HEK293 (cell line): Measurements from ENCODE around the gene NUCKS1.

Source experiments
- CTCF ChIA-PET: fragments of 350-600 bp; formaldehyde crosslinking; extraction: SDS; loops from one replicate; lab custom pipeline; 2021; ENCODE audit warnings: antibody characterized with exemption; lab: Yijun Ruan, JAX
- POLR2A ChIA-PET: fragments of 300-600 bp; formaldehyde crosslinking; extraction: SDS; loops from one replicate; lab custom pipeline; 2020; ENCODE audit warnings: antibody characterized with exemption, inconsistent platforms; lab: Yijun Ruan, JAX
- H3K27ac ChIP-seq: fragments of 200-500 bp; sonication (Bioruptor generic); 2 replicates; pipeline ENCODE4 v1.5.1; 2014; ENCODE audit warnings: low read depth, low read length, control low read depth, inconsistent platforms; ENCODE audit errors: extremely low read depth
- H3K36me3 ChIP-seq, 2 experiments: fragments of 200-500 bp in 1 of 2; sonication (Bioruptor generic) in 1 of 2; 1 replicate in 1 of 2; 2 replicates in 1 of 2; pipeline ENCODE4 v1.5.1; 2014 to 2017; ENCODE audit warnings: inconsistent platforms in 2 of 2, low read length in 2 of 2; ENCODE audit not compliant: control insufficient read depth in 2 of 2, insufficient read depth in 1 of 2
- H3K4me1 ChIP-seq: fragments of 200-500 bp; sonication (Bioruptor generic); 2 replicates; pipeline ENCODE4 v1.5.1; 2014; ENCODE audit warnings: mild to moderate bottlenecking, low read length, inconsistent platforms; ENCODE audit not compliant: control insufficient read depth, insufficient read depth
- H3K4me3 ChIP-seq: 2 replicates; pipeline ENCODE4 v1.5.1; 2011; ENCODE audit warnings: low read depth, mild to moderate bottlenecking, control low read depth, low read length, moderate library complexity
- H3K9me3 ChIP-seq: fragments of 200-500 bp; sonication (Bioruptor generic); 2 replicates; pipeline ENCODE4 v1.5.1; 2014; ENCODE audit warnings: low read depth, low read length, inconsistent platforms; ENCODE audit not compliant: control insufficient read depth, insufficient read depth
- ATF2 ChIP-seq: fragments of 450-650 bp; formaldehyde crosslinking; IDR thresholded peaks from 2 replicates; pipeline ENCODE4 v1.5.1; 2016; ENCODE audit warnings: missing biosample characterization, missing genetic modification characterization, low read depth
- HOXA7 ChIP-seq: sonication (generic); formaldehyde crosslinking; IDR thresholded peaks from 2 replicates; pipeline ENCODE4 v1.8.1; 2022; ENCODE audit warnings: missing genetic modification reagents, borderline replicate concordance
- KLF10 ChIP-seq: fragments of 450-650 bp; IDR thresholded peaks from 2 replicates; pipeline ENCODE4 v1.5.1; 2018; ENCODE audit warnings: missing biosample characterization, mild to moderate bottlenecking, missing genetic modification characterization
- PATZ1 ChIP-seq: fragments of 450-650 bp; formaldehyde crosslinking; IDR thresholded peaks from 2 replicates; pipeline ENCODE4 v1.5.1; 2016; ENCODE audit warnings: missing biosample characterization, missing genetic modification characterization
- PBX3 ChIP-seq: sonication (generic); formaldehyde crosslinking; IDR thresholded peaks from 2 replicates; pipeline ENCODE4 v1.8.1; 2022; ENCODE audit warnings: mild to moderate bottlenecking, moderate library complexity, missing genetic modification reagents
- PRDM1 ChIP-seq: fragments of 450-650 bp; formaldehyde crosslinking; IDR thresholded peaks from 2 replicates; pipeline ENCODE4; 2016; ENCODE audit warnings: missing biosample characterization, missing genetic modification characterization
- PRDM2 ChIP-seq: fragments of 450-650 bp; formaldehyde crosslinking; IDR thresholded peaks from 2 replicates; pipeline ENCODE4 v1.5.1; 2016; ENCODE audit warnings: missing biosample characterization, missing genetic modification characterization, borderline replicate concordance
- REST ChIP-seq: fragments of 450-650 bp; formaldehyde crosslinking; IDR thresholded peaks from 2 replicates; pipeline ENCODE4 v1.5.1; 2016; ENCODE audit warnings: missing biosample characterization, missing genetic modification characterization
- ZBTB26 ChIP-seq: fragments of 450-650 bp; formaldehyde crosslinking; optimal IDR thresholded peaks from 2 replicates; pipeline ENCODE3; 2016; ENCODE audit warnings: missing biosample characterization, mild to moderate bottlenecking, missing genetic modification characterization
- ZNF112 ChIP-seq: fragments of 450-650 bp; formaldehyde crosslinking; IDR thresholded peaks from 2 replicates; pipeline ENCODE4 v1.5.0; 2017; ENCODE audit warnings: missing biosample characterization, missing genetic modification characterization
- ZNF19 ChIP-seq: fragments of 450-650 bp; formaldehyde crosslinking; IDR thresholded peaks from 2 replicates; pipeline ENCODE4; 2016; ENCODE audit warnings: missing biosample characterization, missing genetic modification characterization, low read depth
- ZNF350 ChIP-seq: fragments of 450-650 bp; formaldehyde crosslinking; IDR thresholded peaks from 2 replicates; pipeline ENCODE4 v1.5.0; 2017; ENCODE audit warnings: missing biosample characterization, mild to moderate bottlenecking, missing genetic modification characterization
- ZNF362 ChIP-seq: fragments of 450-650 bp; formaldehyde crosslinking; IDR thresholded peaks from 2 replicates; pipeline ENCODE4 v1.5.1; 2016; ENCODE audit warnings: missing biosample characterization, missing genetic modification characterization
- ZNF391 ChIP-seq: fragments of 450-650 bp; formaldehyde crosslinking; IDR thresholded peaks from 2 replicates; pipeline ENCODE4 v1.5.1; 2016; ENCODE audit warnings: low read depth, missing biosample characterization, missing genetic modification characterization, borderline replicate concordance
- ZNF423 ChIP-seq: fragments of 450-650 bp; formaldehyde crosslinking; IDR thresholded peaks from 2 replicates; pipeline ENCODE4 v1.5.1; 2016; ENCODE audit warnings: missing biosample characterization, missing genetic modification characterization
- ZNF426 ChIP-seq: fragments of 450-650 bp; formaldehyde crosslinking; IDR thresholded peaks from 2 replicates; pipeline ENCODE4 v1.5.1; 2017; ENCODE audit warnings: missing biosample characterization, missing genetic modification characterization, mild to moderate bottlenecking, inconsistent platforms, moderate library complexity
- ZNF792 ChIP-seq: fragments of 450-650 bp; formaldehyde crosslinking; IDR thresholded peaks from 2 replicates; pipeline ENCODE4 v1.5.1; 2016; ENCODE audit warnings: missing biosample characterization, missing genetic modification characterization

NUCKS1 gene

GRCh38 chr1:205741681-205742080, 8.3 kb downstream of the NUCKS1 start (continued):
- TF ChIP-seq ATF2 (tag by site-specific recombination) (no peak), ZNF350 (no peak), PATZ1 (tag by site-specific recombination) (no peak), ZNF792 (no peak), ZNF391 (tag by site-specific recombination) (no peak), ZBTB26 (no peak), PBX3 (CRISPR knock-in tag) (no peak), KLF10 (tag by site-specific recombination) (no peak), ZNF426 (no peak)

GRCh38 chr1:205739348-205740160, 10.4 kb downstream of the NUCKS1 start:
- H3K9me3 ChIP-seq = no peaks in the 10 kb centered on the region
- H3K4me1 ChIP-seq = peaks cover 17% of the 10 kb centered on the region
- H3K36me3 ChIP-seq = peaks cover 14 to 28% of the 10 kb centered on the region in 2 experiments
- ChIA-PET POLR2A (interaction anchor here (0.6 to 2.1 kb wide), 4 partner anchors 9 to 43 kb away, joined by 3 to 11 read pairs (median 4); no protein-coding TSS in a partner anchor), CTCF (interaction anchor here (0.6 to 3.4 kb wide), 9 partner anchors 10 to 949 kb away, joined by 3 to 18 read pairs (median 5); no protein-coding TSS in a partner anchor)
- no peak overlapping the region for H3K27ac ChIP-seq
- no peak overlapping the region for H3K4me3 ChIP-seq
- TF ChIP-seq ZNF112 (no peak), PRDM1 (tag by site-specific recombination) (no peak; the same call in 1 of the 2 replicates), PRDM2 (tag by site-specific recombination) (no peak), ZNF423 (no peak), HOXA7 (CRISPR knock-in tag) (no peak), REST (no peak), ZNF362 (tag by site-specific recombination) (peak; percentile 76), ZNF19 (tag by site-specific recombination) (no peak)
